ENCODE measurements around the gene ERG28.
"Not testable (repeated sequence)": the region's sequence is repeated elsewhere in the genome, so short reads cannot be mapped to it uniquely, and the experiment has no call there.

Gene ERG28

GRCh38 chr14:75700295-75700694, 39.6 kb upstream of the ERG28 start:
- H3K4me3 ChIP-seq (ENCODE audit: low read depth, low read length), result no peak overlapping the region
- no peak for TF ChIP-seq CTCF (IDR thresholded peaks at IDR 0.05; ENCODE audit: borderline replicate concordance, insufficient read depth, low read depth, low read length)

GRCh38 chr14:75699331-75699730, 38.7 kb upstream of the ERG28 start:
- H3K4me3 ChIP-seq (ENCODE audit: low read depth, low read length), result no peak overlapping the region
- TF ChIP-seq CTCF (IDR thresholded peaks at IDR 0.05; ENCODE audit: borderline replicate concordance, insufficient read depth, low read depth, low read length), result no peak

- H3K4me3 ChIP-seq (ENCODE audit: low read depth, low read length), result no peak overlapping the region
- no peak for TF ChIP-seq CTCF (IDR thresholded peaks at IDR 0.05; ENCODE audit: borderline replicate concordance, insufficient read depth, low read depth, low read length)
Measured at GRCh38 chr14:75697918-75698317, 37.2 kb upstream of the ERG28 start.

- no peak overlapping the region for H3K4me3 ChIP-seq (ENCODE audit: low read depth, low read length)
- TF ChIP-seq CTCF (IDR thresholded peaks at IDR 0.05; ENCODE audit: borderline replicate concordance, insufficient read depth, low read depth, low read length), result no peak
Measured at GRCh38 chr14:75697386-75697785, 36.7 kb upstream of the ERG28 start.

- not testable (repeated sequence) for H3K4me3 ChIP-seq (ENCODE audit: low read depth, low read length)
Measured at GRCh38 chr14:75695025-75695424, 34.3 kb upstream of the ERG28 start.

GRCh38 chr14:75690010-75690409, 29.3 kb upstream of the ERG28 start:
- TF ChIP-seq CTCF (IDR thresholded peaks at IDR 0.05; ENCODE audit: borderline replicate concordance, insufficient read depth, low read depth, low read length), result no peak
- no peak overlapping the region for H3K4me3 ChIP-seq (ENCODE audit: low read depth, low read length)

GRCh38 chr14:75689012-75689411, 28.3 kb upstream of the ERG28 start:
- H3K4me3 ChIP-seq (ENCODE audit: low read depth, low read length), result no peak overlapping the region
- no peak for TF ChIP-seq CTCF (IDR thresholded peaks at IDR 0.05; ENCODE audit: borderline replicate concordance, insufficient read depth, low read depth, low read length)

GRCh38 chr14:75685910-75686309, 25.2 kb upstream of the ERG28 start:
- no peak overlapping the region for H3K4me3 ChIP-seq (ENCODE audit: low read depth, low read length)
- TF ChIP-seq CTCF (IDR thresholded peaks at IDR 0.05; ENCODE audit: borderline replicate concordance, insufficient read depth, low read depth, low read length), result no peak

All from GM12875 (cell line).